Uterus (tissue), 4 donors: ENCODE data around the gene CDC7. TPM values are rescaled to one million over a fixed set of nuclear protein-coding genes. Genes with fewer than 3 reads are reported as not detected.

ENCODE experiments used
- DNase-seq, 2 donors: peaks; one replicate each; pipeline ENCODE4 v3.0.0-alpha.2; 2019 to 2020
- H3K27ac ChIP-seq, 2 donors: fragments of 200-600 bp; sonication (generic); 1 replicate in 1 of 2; 2 replicates in 1 of 2; pipeline ENCODE4 v1.5.1; 2016 to 2018
- H3K27me3 ChIP-seq, 2 donors: fragments of 200-600 bp; sonication (generic); one replicate each; pipeline ENCODE4 v1.5.1; 2018 to 2019; ENCODE audit warnings: control low read depth in 1 of 2
- H3K36me3 ChIP-seq, 2 donors: fragments of 200-600 bp; sonication (generic); one replicate each; pipeline ENCODE4 v1.5.1; 2019; ENCODE audit warnings: control low read depth in 1 of 2
- H3K4me1 ChIP-seq, 2 donors: fragments of 200-600 bp; sonication (generic); one replicate each; pipeline ENCODE4 v1.5.1; 2018 to 2019; ENCODE audit warnings: control low read depth in 1 of 2
- H3K4me3 ChIP-seq, 2 donors: fragments of 200-600 bp; sonication (generic); 1 replicate in 1 of 2; 2 replicates in 1 of 2; pipeline ENCODE4 v1.5.1; 2018 to 2019; ENCODE audit warnings: mild to moderate bottlenecking in 1 of 2
- H3K9me3 ChIP-seq, 2 donors: fragments of 200-600 bp; sonication (generic); one replicate each; pipeline ENCODE4 v1.5.1; 2019; ENCODE audit warnings: control low read depth in 1 of 2
- CTCF ChIP-seq, 4 experiments: fragments of 200-600 bp in 2 of 4; fragments of 450-650 bp in 2 of 4; sonication (generic) in 2 of 4; IDR thresholded peaks; one replicate each; pipeline ENCODE4 v1.5.1; 2016 to 2019; ENCODE audit warnings: antibody characterized with exemption in 4 of 4, mild to moderate bottlenecking in 2 of 4, moderate library complexity in 1 of 4
- POLR2A ChIP-seq, 2 donors: fragments of 450-650 bp; IDR thresholded peaks; one replicate each; pipeline ENCODE4 v1.6.1; 2016; ENCODE audit warnings: antibody characterized with exemption in 2 of 2, mild to moderate bottlenecking in 1 of 2, moderate library complexity in 1 of 2
- intact Hi-C: fragments of 100-400 bp; cut with DNase I; formaldehyde crosslinking; loops from one replicate; pipeline ENCODE4 v1.15.1; 2023; ENCODE audit warnings: low total_unique reads
- total RNA-seq, 4 donors: library from RNA; depleted of rRNA in 3 of 4; stranded (reverse); fragments of >200 nt in 3 of 4; gene quantifications; one replicate each; pipeline versions ENCODE4 v1.1.0 to v1.2.4, GENCODE V29; 2014 to 2023
- donor health status: DM: yes; HTN: yes; CAD: no.

CDC7 gene
- total RNA-seq, 4 donors from 2014 or later: 0.59 to 33.5 (median 2.7) TPM

GRCh38 chr1:91572044-91572443 lies 71.4 kb downstream of the CDC7 start:
- Histone ChIP-seq H3K4me3 (no peak overlapping the region), H3K27ac (peak overlapping the region in 1 of 2 donors; percentile 3), H3K27me3 (no peaks in the 10 kb centered on the region), H3K9me3 (no peaks in the 10 kb centered on the region), H3K4me1 (no peaks in the 10 kb centered on the region), H3K36me3 (no peaks in the 10 kb centered on the region)
- no peak for DNase-seq
- intact Hi-C loops: no loop called here
- no peak for TF ChIP-seq POLR2A (IDR thresholded peaks at IDR 0.05)
- TF ChIP-seq CTCF (IDR thresholded peaks at IDR 0.05): no peak

Other genes starting within 250 kb of the CDC7 start
- 10 to 100 TPM in 3 of 4 donors, 1 to 10 TPM in 1; 8.2 to 25.3 (median 10.5) TPM for gene HFM1, start 96.0 kb upstream of the CDC7 start, total RNA-seq